Measurements from ENCODE around the gene KDM3A.

The KDM3A gene

DNA sequence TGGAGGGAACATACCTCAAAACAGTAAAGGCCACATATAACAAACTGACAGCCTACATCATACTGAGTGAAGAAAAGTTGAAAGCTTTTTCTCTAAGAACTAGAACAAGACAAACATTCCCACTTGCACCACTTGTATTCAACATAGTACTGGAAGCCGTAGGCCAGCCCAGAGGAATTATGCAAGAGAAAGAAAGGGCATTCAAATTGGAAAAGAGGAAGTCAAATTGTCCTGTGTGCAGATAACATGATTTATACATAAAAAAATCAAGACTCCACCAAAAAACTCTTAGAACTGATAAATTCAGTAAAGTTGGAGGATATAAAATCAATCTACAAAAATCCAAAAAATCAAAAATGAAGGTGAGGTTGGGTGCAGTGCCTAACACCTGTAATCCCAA is 8.0 kb upstream of the KDM3A start:
- DNase-seq: no peak

- no peak for DNase-seq
These were observed 6.9 kb upstream of the KDM3A start for GRCh38 chr2:86434290-86434689.

GRCh38 chr2:86435531-86435930 is 5.6 kb upstream of the KDM3A start:
- no peak for DNase-seq

DNA sequence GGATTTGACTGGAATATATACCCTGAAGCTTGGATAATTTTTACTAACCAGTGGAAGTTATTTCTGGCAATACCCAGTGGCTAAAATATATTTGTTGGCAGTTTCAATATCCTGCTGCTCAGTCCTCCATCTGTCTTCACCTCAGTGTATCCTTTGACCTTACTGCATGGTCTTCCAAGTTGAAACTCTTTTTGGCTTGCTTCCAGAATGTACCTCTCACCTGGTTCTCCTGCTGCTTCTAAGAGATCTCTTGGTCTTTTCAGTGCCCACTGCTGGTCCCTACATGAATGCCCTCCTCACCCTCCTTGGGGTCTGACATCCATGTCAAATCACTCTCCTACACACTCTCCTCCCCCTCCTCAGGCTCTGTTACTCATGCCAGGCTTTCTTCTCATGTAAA is 4.8 kb upstream of the KDM3A start:
- no peak for DNase-seq

GRCh38 chr2:86439879-86440630 is 1.1 kb upstream of the KDM3A start:
- DNase-seq: no peak

- DNase-seq: no peak
These were observed 266 bp downstream of the KDM3A start for GRCh38 chr2:86441392-86441881.

GRCh38 chr2:86441882-86442641 is 891 bp downstream of the KDM3A start:
- DNase-seq: peak; percentile 65

DNA sequence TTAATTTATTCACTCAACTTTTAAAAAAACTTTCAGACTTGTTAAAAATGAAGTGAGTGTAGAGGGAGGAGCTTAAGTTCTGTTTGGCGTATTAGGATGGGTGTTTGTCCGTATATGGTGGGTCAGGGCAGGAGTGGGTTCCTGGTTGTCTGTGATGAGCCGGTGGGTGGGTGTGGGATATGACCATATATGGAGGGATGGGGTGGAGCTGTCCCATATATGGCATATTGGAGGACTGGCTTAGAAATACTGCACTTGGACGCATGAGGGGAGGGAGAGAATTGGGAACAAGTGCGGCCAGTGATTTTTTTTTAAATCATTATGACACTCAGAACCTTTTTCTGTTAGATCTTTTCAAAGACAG is 1.5 kb downstream of the KDM3A start:
- DNase-seq: peak; percentile 86

- DNase-seq: no peak
These were observed 2.6 kb downstream of the KDM3A start for GRCh38 chr2:86443631-86444350.

- peak; percentile 34 for DNase-seq
These were observed 4.3 kb downstream of the KDM3A start for GRCh38 chr2:86445436-86445835.

DNA sequence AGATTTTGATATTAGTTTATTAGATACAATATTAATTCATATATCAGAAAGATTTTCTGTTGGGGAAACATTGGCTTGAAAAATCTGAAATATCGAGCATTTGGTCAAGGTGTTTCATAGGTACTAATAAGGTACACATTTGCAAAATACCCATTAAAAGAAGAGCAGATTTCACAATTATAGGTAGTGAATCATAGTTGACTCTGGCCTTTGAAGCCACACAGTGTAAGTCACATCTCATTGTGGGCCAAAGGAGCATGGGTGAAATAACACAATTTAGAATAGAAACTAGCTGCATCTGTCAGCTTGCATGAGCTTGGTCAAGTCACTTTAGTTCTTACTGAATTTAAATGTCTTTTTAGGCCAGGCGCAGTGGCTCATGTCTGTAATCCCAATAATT is 4.9 kb downstream of the KDM3A start:
- peak; percentile 18 for DNase-seq

GRCh38 chr2:86453836-86454235 is 12.7 kb downstream of the KDM3A start:
- no peak for DNase-seq

DNA sequence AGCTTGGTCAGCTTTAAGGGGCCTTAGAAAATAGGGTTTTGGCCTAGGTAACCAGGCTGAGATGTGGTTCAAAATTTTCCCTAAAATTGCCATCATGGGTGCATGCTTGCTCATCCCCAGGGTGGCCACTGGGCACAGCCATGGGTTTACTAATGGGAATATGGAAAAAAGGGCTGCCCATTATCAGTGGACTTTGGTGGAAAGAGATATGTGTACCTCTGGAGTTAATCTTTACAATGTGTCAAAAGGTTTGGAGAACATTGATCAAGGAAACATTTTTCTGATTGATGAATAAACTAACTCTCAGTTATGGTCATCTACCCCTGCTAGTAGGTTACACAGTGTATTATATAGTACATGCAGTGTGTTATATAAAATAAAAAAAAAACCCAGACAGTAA is 13.1 kb downstream of the KDM3A start:
- DNase-seq: no peak

DNA sequence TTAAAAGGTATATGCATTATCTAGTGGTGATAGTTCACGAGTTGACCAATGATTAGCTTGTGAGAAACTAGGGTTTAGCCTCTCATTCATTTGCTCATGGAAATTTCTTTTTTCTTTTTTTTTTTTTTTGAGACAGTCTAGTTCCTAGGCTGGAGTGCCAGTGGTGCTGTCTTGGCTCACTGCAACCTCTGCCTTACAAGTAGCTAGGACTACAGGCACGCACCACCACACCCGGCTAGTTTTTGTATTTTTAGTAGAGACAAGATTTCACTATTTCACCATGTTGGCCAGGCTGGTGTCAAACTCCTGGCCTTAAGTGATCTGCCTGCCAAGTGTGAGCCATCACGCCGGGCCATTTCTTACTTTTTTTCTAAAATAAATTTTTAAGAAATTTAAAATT is 14.0 kb downstream of the KDM3A start:
- no peak for DNase-seq

- DNase-seq: no peak
These were observed 20.0 kb downstream of the KDM3A start for GRCh38 chr2:86461042-86461743.

DNA sequence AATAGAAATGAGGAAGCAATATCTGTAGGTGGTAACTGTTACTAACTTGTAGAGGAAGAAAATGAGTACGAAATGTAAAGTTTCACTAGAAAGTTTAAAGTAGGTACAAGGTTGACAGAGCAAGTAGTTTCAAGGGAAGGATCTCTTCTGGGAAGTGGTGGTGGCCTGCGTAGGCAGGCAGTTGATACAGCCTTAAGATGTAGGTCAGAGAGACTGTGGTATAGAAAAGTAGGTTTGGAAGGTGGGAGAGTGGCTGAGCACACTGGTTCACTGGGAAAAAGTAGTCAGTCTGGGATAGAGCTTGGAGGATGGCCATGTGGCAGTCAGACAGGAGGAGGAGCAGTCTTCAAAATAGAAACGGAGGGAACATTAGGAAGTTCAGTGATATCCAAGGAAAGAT is 23.5 kb downstream of the KDM3A start:
- DNase-seq: no peak

- DNase-seq: no peak
These were observed 25.1 kb downstream of the KDM3A start for GRCh38 chr2:86466306-86466705.

DNA sequence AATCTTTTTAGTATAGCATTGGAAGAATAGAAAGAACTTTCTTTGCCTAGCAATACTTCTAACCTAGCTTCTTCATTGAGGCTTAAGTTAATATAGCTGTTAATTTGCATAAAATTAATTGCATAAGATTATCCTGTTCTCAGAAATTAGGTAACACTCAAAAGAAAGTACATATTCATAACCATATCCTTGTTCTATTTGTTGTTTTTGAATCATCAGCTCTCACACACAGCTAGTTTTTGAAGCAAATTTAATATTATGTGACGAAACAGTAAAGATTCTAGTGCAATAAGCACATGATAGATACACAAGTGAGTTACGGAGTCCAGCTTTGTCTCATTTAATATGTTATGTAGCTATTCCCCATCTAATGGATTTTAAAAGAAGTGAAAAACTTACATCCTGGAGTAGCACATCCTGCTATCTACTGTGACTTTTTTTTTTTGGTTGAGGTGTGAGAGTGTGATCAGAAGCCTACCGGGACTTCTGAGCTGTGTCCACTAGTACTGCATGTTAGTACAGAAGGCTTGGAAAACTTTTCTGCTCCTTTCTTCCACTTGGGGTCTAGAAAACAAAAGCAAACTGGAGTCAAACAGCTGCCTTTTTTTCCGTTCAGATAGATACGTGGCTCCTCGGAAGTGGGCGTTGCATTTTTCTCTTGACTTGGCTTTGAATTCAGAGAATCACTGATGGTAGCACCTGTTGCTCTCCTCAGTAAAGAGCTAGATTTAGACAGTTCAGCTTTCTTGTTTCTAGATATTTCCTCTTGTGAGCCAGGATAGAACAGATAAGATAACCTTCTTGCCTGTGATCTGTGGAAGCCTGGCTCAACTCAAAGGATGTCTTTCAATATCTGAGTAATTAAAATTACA is 27.2 kb downstream of the KDM3A start:
- peak; percentile 41 for DNase-seq

GRCh38 chr2:86470890-86471289 is 29.7 kb downstream of the KDM3A start:
- DNase-seq: no peak

GRCh38 chr2:86471637-86472036 is 30.5 kb downstream of the KDM3A start:
- no peak for DNase-seq

DNA sequence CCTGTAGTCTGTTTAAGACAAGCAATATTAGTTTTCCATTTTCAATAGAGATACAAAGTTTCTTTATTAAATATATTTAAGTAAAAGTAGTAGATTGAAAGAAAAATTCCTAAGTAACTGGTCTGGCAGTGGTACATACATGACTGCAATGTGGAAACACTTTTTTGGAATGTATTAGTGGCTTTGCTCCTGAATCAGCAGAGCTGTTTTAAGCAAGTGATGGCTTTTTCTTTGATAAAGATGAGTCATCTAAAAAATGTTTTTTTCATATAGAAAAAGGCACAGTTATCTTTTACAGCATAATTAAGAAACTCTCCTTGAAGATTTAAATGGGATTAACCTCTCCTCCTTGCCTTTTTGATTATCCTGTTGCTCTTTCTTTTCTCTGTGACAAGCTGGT is 34.9 kb downstream of the KDM3A start:
- DNase-seq: no peak

DNA sequence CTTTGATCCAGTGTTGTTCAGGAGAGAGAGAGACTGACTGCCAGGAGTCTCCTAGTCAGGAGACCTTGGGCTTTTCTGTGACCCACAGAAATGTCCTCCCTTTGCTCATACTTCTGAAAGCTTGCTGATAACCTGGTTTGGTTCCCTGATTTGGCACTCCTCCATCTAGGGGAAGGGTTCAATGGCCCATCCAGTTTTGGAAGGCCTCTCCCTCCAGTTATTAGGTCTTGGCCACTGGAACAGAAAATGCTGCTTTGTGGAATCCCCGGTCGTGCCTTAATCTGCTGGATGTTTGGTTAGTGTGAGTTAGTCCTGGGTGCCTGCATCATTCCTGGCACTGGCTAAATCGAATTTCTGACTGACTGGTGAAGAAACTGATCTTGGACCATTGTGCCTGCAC is 35.7 kb downstream of the KDM3A start:
- DNase-seq: no peak
